Common myeloid progenitor, CD34-positive (primary cell): Measurements from ENCODE around the gene MYL12B.
"Not testable (repeated sequence)": the region's sequence is repeated elsewhere in the genome, so short reads cannot be mapped to it uniquely, and the experiment has no call there.

ENCODE experiments used
- CTCF ChIA-PET: fragments of 350-600 bp; sonication (Branson Sonifier 250); formaldehyde crosslinking; loops from one replicate; lab custom pipeline; 2021; ENCODE audit warnings: antibody characterized with exemption; lab: Charles Lee
- POLR2A ChIA-PET: fragments of 350-600 bp; sonication (Branson Sonifier 250); formaldehyde crosslinking; loops from one replicate; lab custom pipeline; 2021; ENCODE audit warnings: antibody characterized with exemption; lab: Charles Lee
- DNase-seq, 3 donors: peaks; one replicate each; pipeline versions ENCODE4 v3.0.0 to v3.0.0-alpha.2; 2013
- H3K27ac ChIP-seq, 2 experiments: 1 replicate in 1 of 2; 2 replicates in 1 of 2; pipeline ENCODE4 v1.7.0; 2013; ENCODE audit warnings: inconsistent platforms in 2 of 2, low read length in 2 of 2, mild to moderate bottlenecking in 2 of 2, low read depth in 1 of 2, moderate library complexity in 1 of 2; ENCODE audit not compliant: severe bottlenecking in 2 of 2, insufficient read depth in 1 of 2, poor library complexity in 1 of 2
- H3K27me3 ChIP-seq, 5 experiments: replicated peaks in 2 of 5; 1 replicate in 3 of 5; 2 replicates in 2 of 5; pipeline versions ENCODE4 v1.6.1 to v1.7.0; 2013; ENCODE audit warnings: low read length in 4 of 5, mild to moderate bottlenecking in 2 of 5, moderate library complexity in 2 of 5, inconsistent platforms in 1 of 5; ENCODE audit not compliant: insufficient read depth in 5 of 5, control insufficient read depth in 4 of 5
- H3K36me3 ChIP-seq, 4 experiments: 1 replicate in 2 of 4; 2 replicates in 2 of 4; pipeline versions ENCODE4 v1.6.1 to v1.7.0; 2013; ENCODE audit warnings: low read length in 3 of 4, control low read depth in 1 of 4, mild to moderate bottlenecking in 1 of 4; ENCODE audit not compliant: control insufficient read depth in 4 of 4, insufficient read depth in 4 of 4
- H3K4me1 ChIP-seq, 4 experiments: 1 replicate in 3 of 4; 2 replicates in 1 of 4; pipeline versions ENCODE4 v1.6.1 to v1.7.1; 2013; ENCODE audit warnings: low read length in 3 of 4, mild to moderate bottlenecking in 3 of 4, control low read depth in 1 of 4, inconsistent platforms in 1 of 4, moderate library complexity in 1 of 4; ENCODE audit not compliant: control insufficient read depth in 4 of 4, insufficient read depth in 4 of 4; ENCODE audit errors: control extremely low read depth in 1 of 4
- H3K4me3 ChIP-seq, 7 experiments: 1 replicate in 4 of 7; 2 replicates in 3 of 7; pipeline versions ENCODE4 v1.5.1 to v1.7.0; 2013; ENCODE audit warnings: mild to moderate bottlenecking in 7 of 7, low read length in 6 of 7, moderate library complexity in 6 of 7, inconsistent platforms in 2 of 7, low read depth in 2 of 7, control low read depth in 1 of 7; ENCODE audit not compliant: insufficient read depth in 4 of 7, control insufficient read depth in 1 of 7; ENCODE audit errors: extremely low read depth in 1 of 7
- H3K9me3 ChIP-seq, 5 experiments: 1 replicate in 4 of 5; 2 replicates in 1 of 5; pipeline versions ENCODE4 v1.6.1 to v1.7.1; 2013; ENCODE audit warnings: low read length in 4 of 5, mild to moderate bottlenecking in 2 of 5, inconsistent platforms in 1 of 5, low read depth in 1 of 5, moderate library complexity in 1 of 5; ENCODE audit not compliant: control insufficient read depth in 4 of 5, insufficient read depth in 2 of 5; ENCODE audit errors: control extremely low read depth in 1 of 5
- WGBS: methylation state at CpG from one replicate; pipeline ENCODE4 v1.1.5; 2013; ENCODE audit not compliant: insufficient coverage; 5-methylcytosine and 5-hydroxymethylcytosine counted together

Gene MYL12B

GRCh38 chr18:3273042-3273441 lies 11.1 kb downstream of the MYL12B start:
- Histone ChIP-seq H3K4me1 (peaks cover 2 to 11% (median 7%) of the 10 kb centered on the region in 4 experiments), H3K36me3 (peaks cover 12 to 49% (median 31%) of the 10 kb centered on the region in 4 experiments), H3K4me3 (no peak overlapping the region), H3K9me3 (no peaks in the 10 kb centered on the region), H3K27me3 (no peaks in the 10 kb centered on the region), H3K27ac (no peak overlapping the region)
- ChIA-PET POLR2A (no interaction called here), CTCF (interaction anchor here (1.7 kb wide), 1 partner anchor 182 kb away, joined by 3 read pairs; no protein-coding TSS in a partner anchor)
- WGBS: 80% methylated on average over 1 of the region's 3 CpGs
- DNase-seq: no peak

DNA sequence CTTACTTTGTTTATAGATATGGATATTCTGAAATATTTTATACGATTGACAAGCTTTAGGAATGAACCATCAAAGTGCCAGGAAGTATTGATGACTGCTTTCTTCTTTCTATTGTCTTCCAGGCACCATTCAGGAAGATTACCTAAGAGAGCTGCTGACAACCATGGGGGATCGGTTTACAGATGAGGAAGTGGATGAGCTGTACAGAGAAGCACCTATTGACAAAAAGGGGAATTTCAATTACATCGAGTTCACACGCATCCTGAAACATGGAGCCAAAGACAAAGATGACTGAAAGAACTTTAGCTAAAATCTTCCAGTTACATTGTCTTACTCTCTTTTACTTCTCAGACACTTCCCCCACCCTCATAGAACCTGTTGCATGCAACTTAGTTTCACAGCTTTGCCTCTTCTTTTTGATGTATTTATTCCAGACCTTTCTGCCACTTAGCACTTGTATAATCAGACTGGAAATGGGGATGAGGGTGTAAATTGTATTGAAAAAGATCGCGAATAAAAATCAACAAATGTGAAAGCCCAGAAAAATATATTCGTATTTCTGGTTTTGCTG lies 15.8 kb downstream of the MYL12B start:
- H3K27me3 ChIP-seq, H3K4me1 ChIP-seq, DNase-seq, H3K9me3 ChIP-seq, H3K27ac ChIP-seq, H3K4me3 ChIP-seq: not testable (repeated sequence)
- WGBS: 100% methylated on average over 1 of the region's 7 CpGs
- ChIA-PET POLR2A (interaction anchor here (0.6 kb wide), 1 partner anchor 98 kb away, joined by 4 read pairs; no protein-coding TSS in a partner anchor), CTCF (interaction anchor here (0.6 to 10.3 kb wide), 7 partner anchors 11 to 1121 kb away, joined by 3 to 140 read pairs (median 3); no protein-coding TSS in a partner anchor)
- peaks cover 12 to 55% (median 36%) of the 10 kb centered on the region in 4 experiments for H3K36me3 ChIP-seq

- no peak for DNase-seq
- ChIA-PET CTCF (interaction anchor here (0.9 to 10.3 kb wide), 13 partner anchors 8 to 720 kb away, joined by 3 to 140 read pairs (median 4); no protein-coding TSS in a partner anchor), POLR2A (interaction anchor here (0.9 kb wide), 1 partner anchor 172 kb away, joined by 3 read pairs; no protein-coding TSS in a partner anchor)
- Histone ChIP-seq H3K9me3 (no peaks in the 10 kb centered on the region), H3K4me1 (no peaks in the 10 kb centered on the region), H3K27ac (peak overlapping the region in 1 of 2 experiments; percentile 7), H3K27me3 (no peaks in the 10 kb centered on the region), H3K36me3 (peaks cover 8 to 38% (median 25%) of the 10 kb centered on the region in 4 experiments), H3K4me3 (no peak overlapping the region)
- WGBS: 67% methylated on average over 7 of the region's 14 CpGs
Measured at GRCh38 chr18:3279201-3280185, 17.6 kb downstream of the MYL12B start.

DNA sequence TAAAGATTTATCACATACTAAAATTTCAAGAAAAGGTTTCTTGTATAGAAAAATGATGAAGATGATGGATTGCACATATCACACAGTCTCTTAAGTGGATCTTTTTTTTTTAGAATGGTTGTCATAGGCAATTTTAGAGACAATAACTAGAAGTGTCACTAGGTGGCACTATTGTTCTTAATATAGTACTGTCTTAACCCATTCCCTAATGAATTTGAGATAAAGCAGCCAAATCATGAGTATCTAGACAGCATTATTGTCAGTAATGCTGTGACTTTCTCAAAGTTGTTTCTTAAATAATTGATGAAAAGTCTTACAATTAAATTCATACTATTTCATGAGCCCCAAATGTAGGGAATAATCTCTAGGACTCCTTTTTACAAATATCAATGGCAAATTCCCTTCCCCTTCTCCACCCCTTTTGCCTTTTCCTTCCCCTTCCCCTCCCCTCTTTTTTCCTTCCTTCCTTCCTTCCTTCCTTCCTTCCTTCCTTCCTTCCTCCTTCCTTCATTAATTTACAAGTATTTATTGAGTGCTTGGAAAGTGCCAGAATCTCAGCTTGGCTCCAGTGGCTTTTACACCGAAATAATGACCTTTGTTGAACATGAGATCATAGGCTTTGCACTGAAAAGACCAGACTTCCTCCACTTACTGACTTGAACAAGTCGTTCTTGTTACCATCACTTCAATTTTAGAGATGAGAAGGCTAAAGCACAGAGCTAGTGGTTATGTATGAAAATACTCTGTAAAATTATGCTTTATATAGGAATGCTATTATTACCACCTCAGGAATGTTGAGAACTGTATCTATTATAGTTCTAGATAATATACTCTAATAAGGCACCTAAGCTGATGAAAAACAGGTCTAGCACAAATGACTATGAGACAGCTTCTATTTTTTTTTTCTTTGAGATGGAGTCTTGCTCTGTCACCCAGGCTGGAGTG lies 19.8 kb downstream of the MYL12B start:
- Histone ChIP-seq H3K4me1 (no peaks in the 10 kb centered on the region), H3K9me3 (peaks cover 0 to 4% (median 0%) of the 10 kb centered on the region in 5 experiments), H3K27me3 (no peaks in the 10 kb centered on the region), H3K4me3 (no peak overlapping the region), H3K36me3 (peaks cover 3 to 18% (median 12%) of the 10 kb centered on the region in 4 experiments), H3K27ac (no peak overlapping the region)
- WGBS: no CpG with 5 or more reads among the region's 2 CpGs
- peak; percentile 78 to 90 (median 87) for DNase-seq
- POLR2A ChIA-PET: interaction anchor here (0.7 kb wide), 1 partner anchor 385 kb away, joined by 3 read pairs; no protein-coding TSS in a partner anchor
- CTCF ChIA-PET: interaction anchor here (0.6 to 10.3 kb wide), 17 partner anchors 15 to 720 kb away, joined by 3 to 140 read pairs (median 5); no protein-coding TSS in a partner anchor

- DNase-seq: no peak
Measured at GRCh38 chr18:3283253-3283863, 21.4 kb downstream of the MYL12B start.

DNA sequence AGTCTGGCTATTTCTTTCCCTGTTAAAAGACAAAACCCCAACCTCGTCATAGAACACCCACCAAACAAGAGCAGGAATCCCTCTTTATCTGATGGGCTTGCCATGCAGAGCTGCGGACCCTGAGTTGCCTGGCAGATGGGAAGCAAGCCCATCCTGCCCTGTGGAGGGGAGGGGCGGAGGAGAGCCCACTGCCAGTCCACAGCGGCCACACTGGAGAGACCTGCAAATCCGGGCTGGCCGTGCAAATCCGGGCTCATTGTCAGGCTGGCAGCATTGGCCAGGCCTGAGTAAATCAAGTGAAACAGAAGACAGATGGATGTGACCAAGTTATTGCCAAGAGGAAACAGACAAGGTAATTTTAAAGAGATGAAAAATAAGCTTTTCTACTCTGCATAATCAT lies 22.0 kb downstream of the MYL12B start:
- POLR2A ChIA-PET: no interaction called here
- 93% methylated on average over 2 of the region's 7 CpGs for WGBS

More at GRCh38 chr18:3283253-3283863, 21.4 kb downstream of the MYL12B start:
- ChIA-PET POLR2A (no interaction called here), CTCF (interaction anchor here (0.6 to 10.3 kb wide), 11 partner anchors 13 to 718 kb away, joined by 3 to 140 read pairs (median 6); no protein-coding TSS in a partner anchor)
- WGBS: 98% methylated on average over 8 of the region's 10 CpGs
- Histone ChIP-seq H3K36me3 (peaks cover 0 to 5% (median 3%) of the 10 kb centered on the region in 4 experiments), H3K27ac (no peak overlapping the region), H3K9me3 (peaks cover 0 to 4% (median 0%) of the 10 kb centered on the region in 5 experiments), H3K4me1 (no peaks in the 10 kb centered on the region), H3K27me3 (no peaks in the 10 kb centered on the region), H3K4me3 (no peak overlapping the region)

More for the DNA sequence above, 22.0 kb downstream of the MYL12B start:
- peaks cover 0 to 4% (median 0%) of the 10 kb centered on the region in 5 experiments for H3K9me3 ChIP-seq
- H3K4me1 ChIP-seq: no peaks in the 10 kb centered on the region
- CTCF ChIA-PET: interaction anchor here (0.6 to 10.3 kb wide), 9 partner anchors 8 to 382 kb away, joined by 3 to 140 read pairs (median 4); no protein-coding TSS in a partner anchor
- peaks cover 0 to 3% (median 0%) of the 10 kb centered on the region in 4 experiments for H3K36me3 ChIP-seq
- H3K4me3 ChIP-seq: no peak overlapping the region
- no peaks in the 10 kb centered on the region for H3K27me3 ChIP-seq
- DNase-seq: no peak
- no peak overlapping the region for H3K27ac ChIP-seq
